GF-D8 (cell line): ENCODE data around the gene ZBTB46.

Source experiments
- DNase-seq: peaks from one replicate; lab custom pipeline; 2025; lab: John Stamatoyannopoulos, UW

ZBTB46 gene

GRCh38 chr20:63837479-63837878 lies 6.4 kb upstream of the ZBTB46 start:
- DNase-seq: no peak

- DNase-seq: no peak
Observed at GRCh38 chr20:63836458-63837344, 5.6 kb upstream of the ZBTB46 start.

DNA sequence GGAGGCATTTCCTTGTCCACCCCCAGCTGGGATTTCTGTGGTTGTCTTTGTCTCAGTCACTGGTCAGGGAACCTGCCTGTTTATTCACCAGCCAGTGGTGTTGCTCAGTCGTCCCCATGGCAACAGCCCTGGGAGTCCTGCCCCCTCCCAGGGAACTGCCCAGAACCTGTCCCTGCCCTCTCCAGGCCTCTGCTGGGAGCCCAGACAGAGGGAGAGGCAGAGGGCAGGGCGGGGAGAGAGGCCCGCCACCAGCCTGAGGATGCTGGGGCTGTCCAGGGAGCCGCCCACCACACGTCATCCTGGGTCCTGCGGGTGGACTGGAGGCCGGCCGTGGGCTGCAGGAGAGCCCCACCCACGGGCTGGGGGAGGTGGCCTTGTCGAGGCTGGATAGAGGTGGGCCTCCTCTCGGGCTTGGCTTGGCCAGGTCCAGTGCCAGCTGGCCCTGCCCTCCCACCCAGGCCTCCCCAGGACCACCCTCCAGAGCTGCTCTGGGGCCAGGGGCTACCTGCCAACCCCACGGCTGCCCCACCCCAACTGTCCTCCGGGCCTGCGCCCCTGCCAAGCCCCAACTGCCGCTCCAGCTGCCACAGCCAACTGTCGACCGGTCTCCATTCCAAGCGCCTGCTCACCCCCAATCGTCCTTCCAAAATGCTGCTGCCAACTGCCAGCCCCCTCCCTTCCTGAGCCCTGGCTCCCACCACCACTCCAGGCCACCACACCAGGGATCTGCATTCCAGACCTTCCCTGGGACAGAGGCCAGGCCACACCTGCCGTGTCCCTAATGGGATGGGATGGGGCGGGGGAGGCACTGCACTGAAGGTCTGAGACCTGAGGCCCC lies 4.2 kb upstream of the ZBTB46 start:
- no peak for DNase-seq

DNA sequence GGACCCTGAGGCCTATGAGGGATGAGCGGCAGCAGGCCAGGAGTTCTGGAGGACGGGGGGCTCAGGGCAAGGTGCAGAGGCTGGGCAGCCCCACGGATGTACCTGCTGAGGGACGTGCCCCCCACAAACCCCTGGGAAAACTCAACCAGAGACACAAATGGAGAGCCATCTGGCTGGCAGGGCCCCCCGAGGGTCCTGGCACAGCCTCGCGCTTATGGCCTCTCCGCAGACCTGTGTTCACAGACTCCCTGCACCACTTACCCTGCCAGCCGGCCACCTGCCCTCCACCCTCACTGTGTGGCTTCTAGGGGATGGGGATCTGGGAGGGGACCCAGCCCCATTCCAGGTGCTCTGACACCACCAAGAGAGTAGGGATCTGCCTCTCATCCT lies 3.4 kb upstream of the ZBTB46 start:
- no peak for DNase-seq

DNA sequence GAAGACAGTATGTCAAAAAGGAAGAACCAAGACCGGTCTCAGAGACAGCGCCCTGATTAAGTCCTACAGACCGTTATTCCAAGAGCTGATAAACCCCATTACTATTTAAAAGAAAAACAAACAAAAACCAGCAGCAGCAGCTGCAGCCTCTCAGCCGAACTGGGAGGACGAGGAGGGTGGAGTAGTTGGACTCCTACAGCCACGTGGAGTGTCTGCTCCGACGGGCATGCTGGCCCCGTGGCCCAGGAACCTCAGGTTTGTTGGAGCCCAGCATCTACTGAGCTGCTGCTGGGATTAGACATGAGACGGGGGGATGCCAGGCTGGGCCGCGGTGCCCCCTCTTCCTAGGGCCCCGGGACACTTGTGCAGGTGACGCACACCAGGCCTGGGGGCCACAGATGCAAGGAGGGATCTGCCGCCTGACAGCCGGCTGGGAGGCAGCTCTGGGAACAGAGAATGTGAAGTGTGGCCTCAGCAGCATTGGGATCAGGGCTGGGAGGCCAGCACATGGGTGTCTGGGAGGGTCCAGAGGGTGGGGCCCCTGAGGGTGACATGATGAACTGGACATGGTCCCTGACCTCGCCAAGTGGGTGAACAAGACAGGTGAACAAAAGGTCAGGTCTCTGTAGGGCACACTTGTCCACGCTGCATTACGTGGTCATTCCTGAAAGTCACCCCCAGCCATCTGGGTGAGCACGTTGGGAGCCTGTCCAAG lies 2.9 kb upstream of the ZBTB46 start:
- no peak for DNase-seq

DNA sequence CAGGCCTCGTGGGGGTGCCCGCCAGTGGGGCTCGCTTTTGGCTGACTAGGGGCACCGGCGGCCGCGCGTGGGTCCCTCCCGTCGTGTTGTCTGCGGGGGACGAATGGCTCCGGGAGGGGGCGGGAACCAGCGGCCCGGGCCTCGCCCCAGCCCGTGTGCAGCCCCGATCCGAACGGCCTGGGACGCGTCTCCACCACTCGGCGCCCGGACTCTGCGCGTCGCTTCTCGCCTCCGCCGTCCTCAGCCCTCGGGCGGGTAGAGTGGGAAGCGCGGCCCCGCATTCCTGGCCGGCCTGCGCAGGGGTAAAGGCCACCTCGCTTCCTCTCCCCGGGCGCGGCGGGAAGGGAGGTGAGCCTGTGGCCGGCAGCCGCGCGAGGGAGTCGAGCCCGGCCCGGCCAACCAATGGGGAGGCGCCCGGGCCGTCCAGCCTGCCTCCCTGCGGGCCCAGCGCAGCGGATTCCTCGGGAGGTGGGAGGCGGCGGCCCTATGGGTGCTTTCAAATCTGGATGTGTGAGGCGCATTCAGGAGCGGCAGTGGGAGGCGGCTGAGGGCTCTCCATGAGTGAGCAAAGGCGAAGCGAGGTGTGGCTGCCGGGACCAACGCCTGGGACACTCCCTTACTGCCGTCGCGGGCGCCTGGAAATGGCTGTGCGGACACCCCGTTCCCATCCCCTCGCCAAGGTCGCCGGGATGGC lies 1.1 kb upstream of the ZBTB46 start:
- no peak for DNase-seq

- DNase-seq: no peak
Observed at GRCh38 chr20:63831646-63831992, 555 bp upstream of the ZBTB46 start.

GRCh38 chr20:63829945-63830835 lies 874 bp downstream of the ZBTB46 start:
- DNase-seq: no peak

DNA sequence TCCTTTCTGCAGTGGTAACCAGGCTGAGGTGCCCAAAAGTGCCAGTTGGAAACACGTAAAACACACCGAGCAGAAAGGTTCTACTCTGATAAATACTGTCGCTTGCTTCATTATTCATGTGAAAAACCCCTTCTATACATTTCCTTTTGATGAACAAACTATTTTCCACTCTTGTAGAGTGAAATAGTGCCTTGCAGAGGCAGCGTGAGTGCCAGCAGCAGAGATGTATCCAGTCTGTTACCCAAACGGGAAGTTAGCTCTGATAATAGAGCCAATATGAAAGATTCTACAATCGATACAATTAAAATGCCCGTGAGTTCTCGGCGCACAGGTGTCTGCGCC lies 1.5 kb downstream of the ZBTB46 start:
- DNase-seq: no peak

DNA sequence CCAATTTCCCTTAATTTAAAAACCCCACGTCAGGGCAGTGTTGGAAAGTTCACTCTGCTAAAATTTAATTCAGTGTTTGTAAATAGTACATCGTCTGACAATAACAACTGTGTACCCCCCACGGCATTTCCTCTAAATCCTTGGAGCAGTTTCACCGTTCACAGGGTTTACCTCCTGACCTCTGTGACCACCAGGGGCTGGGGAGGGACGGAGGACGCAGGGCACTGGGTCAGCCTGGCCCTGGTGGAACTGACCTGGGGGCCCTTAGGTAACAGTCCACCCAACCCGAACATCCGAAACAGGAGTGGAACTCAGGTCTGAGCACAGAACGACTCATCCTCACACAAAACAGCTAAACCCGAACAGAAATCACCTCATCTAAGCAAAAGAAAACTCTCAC lies 2.1 kb downstream of the ZBTB46 start:
- no peak for DNase-seq

DNA sequence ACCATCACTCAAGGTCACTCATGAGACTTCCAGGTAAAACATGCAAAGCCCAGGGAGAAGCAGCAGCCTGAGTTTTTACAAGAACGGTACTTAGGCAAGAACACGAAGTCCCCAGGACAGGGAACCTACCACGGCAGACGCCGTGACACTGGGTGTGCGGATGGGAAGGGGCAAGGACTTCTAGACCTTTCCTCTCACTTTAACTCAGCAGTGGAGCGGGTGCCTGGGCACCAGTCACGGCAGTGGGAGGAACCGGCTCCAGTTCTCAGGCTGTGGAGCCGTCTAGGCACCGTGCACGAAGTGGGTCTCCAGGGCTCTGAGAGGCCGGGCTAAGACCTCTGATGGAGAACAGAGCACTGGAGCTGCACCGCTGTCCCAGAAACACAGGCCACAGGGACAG lies 2.5 kb downstream of the ZBTB46 start:
- DNase-seq: no peak

DNA sequence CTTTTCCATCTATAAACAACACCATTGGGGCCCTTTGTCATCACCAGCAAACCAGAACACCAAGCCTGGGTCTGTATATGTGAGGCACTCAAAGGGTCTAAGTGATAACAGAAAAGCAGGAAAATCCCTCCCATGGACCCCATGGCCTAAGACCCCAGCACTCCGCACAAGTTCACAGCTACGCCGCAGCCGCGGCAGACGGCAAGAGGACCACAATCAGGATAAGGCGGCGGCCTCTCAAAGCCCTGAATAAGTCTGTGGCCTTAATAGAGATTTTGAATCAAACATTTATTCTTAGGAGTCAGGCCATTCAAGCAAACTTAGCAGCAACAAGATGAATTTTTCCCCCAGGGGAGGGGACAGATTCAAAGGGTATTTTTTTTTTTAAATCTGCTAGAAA lies 2.9 kb downstream of the ZBTB46 start:
- DNase-seq: no peak

GRCh38 chr20:63826753-63827152 lies 4.3 kb downstream of the ZBTB46 start:
- DNase-seq: no peak

GRCh38 chr20:63825331-63826118 lies 5.5 kb downstream of the ZBTB46 start:
- no peak for DNase-seq

DNA sequence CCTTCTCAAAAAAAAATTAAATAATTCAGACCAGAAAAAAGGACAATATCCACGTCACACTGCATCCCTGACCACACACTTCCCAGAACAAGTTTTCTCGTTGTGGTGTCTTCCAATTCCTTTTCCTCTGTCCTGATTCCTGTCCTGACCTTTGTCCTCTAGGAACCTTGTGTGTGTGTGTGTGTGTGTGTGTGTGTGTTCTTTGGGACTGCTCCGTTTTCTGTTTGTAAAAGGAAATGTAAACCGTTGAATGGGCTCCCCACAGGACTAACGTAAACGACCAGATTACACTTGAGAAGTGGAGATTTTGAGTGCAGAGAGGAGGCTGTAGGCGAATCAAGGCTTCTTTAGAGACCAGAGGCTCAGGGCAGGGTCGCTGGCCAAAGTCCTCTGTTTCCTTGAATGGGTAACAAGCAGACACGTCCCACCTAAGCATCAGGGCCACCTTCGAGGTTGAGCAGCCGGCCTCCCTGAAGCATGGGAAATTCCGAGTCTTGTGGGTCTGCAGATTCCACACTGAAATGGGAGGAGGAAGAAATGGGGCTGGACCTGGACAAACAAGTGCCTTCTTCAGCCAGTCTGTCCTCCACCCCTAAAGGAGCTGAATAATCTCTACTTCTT lies 7.3 kb downstream of the ZBTB46 start:
- no peak for DNase-seq

- peak; percentile 46 for DNase-seq
Observed at GRCh38 chr20:63822276-63822696, 8.8 kb downstream of the ZBTB46 start.

DNA sequence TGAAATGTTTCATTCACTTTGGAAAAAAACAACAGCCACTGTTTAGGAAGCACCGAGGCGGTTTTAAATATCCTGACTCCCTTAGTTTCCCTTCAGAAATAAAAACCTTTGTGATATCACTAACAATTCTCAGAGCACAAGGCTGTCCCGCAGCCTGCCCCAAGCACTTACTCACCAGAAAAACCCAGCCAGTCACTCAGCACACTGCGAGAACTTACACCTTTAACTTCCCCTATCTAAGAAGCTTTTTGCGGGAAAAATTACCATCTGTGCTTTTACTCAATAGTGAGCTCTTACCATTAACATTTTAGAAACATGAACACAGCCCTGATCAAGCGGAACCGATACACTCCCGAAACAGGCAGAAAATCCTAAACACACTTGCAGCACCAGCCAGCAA lies 9.3 kb downstream of the ZBTB46 start:
- peak; percentile 7 for DNase-seq

DNA sequence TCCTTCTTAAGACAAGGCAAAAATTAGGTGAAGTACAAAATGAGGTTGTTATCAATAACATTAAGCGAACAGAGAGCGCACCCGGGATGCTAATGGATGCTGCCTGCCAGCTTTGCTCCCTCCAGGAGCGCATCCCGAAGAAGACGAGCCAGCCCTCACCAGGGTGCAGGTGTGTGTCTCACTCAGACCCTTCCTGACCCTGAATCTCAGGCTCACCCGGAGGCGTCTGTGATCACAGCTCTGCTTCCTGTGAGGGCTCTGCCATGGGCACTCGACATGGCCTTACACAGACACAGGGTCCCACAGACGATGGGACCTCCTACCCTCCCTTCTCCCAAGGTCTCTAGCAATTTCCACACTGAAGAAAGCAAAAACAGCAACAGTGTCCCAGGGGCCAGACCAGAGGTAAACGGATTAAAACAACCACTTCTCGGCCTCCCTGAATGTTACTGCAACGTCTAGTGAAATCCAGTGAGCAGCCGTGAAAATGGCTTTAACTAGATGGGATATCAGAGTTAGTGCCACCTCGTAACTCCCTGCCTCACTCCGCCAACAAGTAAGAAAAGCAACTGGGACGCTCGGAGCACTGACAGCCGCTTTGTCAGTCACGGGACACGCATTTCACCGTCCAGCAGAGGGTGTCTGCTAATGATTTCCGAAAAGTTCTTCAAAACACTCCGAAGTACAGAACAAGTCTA lies 11.7 kb downstream of the ZBTB46 start:
- DNase-seq: peak; percentile 35

DNA sequence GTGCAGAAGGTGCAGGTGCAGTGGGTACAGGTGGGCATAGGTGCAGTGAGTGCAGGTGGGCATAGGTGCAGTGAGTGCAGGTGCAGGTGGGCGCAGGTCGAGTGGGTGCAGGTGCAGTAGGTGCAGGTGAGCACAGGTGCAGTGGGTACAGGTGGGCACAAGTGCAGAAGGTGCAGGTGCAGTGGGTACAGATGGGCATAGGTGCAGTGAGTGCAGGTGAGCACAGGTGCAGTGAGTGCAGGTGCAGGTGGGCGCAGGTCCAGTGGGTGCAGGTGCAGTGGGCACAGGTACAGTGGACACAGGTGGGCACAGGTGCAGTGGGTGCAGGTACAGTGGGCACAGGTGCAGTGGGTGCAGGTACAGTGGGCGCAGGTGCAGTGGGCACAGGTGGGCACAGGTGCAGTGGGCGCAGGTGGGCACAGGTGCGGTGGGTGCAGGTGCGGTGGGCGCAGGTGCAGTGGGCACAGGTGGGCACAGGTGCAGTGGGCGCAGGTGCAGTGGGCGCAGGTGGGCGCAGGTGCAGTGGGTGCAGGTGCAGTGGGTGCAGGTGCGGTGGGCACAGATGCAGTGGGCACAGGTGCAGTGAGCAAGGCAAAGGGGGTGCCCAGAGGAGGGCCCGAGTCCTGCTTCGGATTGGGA lies 15.3 kb downstream of the ZBTB46 start:
- no peak for DNase-seq
